Measurements from ENCODE around the gene ZNF581.
A peak's percentile ranks its signal among the peaks of the same experiment; 100 is the strongest.

The ZNF581 gene

GRCh38 chr19:55626350-55626749 is 17.1 kb upstream of the ZNF581 start:
- DNase-seq, result peak in 3 of 5 experiments; percentile 59 to 94 (median 83)

- DNase-seq, result peak in 4 of 5 experiments; percentile 78 to 91 (median 78)
Measured at GRCh38 chr19:55632463-55632834, 11.0 kb upstream of the ZNF581 start.

GRCh38 chr19:55633861-55634260 is 9.6 kb upstream of the ZNF581 start:
- no peak for DNase-seq

- no peak for DNase-seq
Measured at GRCh38 chr19:55635334-55635717, 8.1 kb upstream of the ZNF581 start.

GRCh38 chr19:55635856-55636440 is 7.5 kb upstream of the ZNF581 start:
- DNase-seq, result no peak

GRCh38 chr19:55636723-55637122 is 6.7 kb upstream of the ZNF581 start:
- no peak for DNase-seq

GRCh38 chr19:55637534-55637933 is 5.9 kb upstream of the ZNF581 start:
- DNase-seq, result no peak

GRCh38 chr19:55638864-55639359 is 4.5 kb upstream of the ZNF581 start:
- DNase-seq, result peak in 4 of 5 experiments; percentile 43 to 83 (median 48)

- DNase-seq, result peak; percentile 47 to 91 (median 64)
Measured at GRCh38 chr19:55640043-55640576, 3.3 kb upstream of the ZNF581 start.

GRCh38 chr19:55640577-55641425 is 2.6 kb upstream of the ZNF581 start, which contains the start of gene ZNF580:
Gene ZNF580 (plus strand): TSS chr19:55641002. CDS start chr19:55642509, 1,507 bp downstream.
- DNase-seq, result peak in 4 of 5 experiments; percentile 31 to 78 (median 40)

- peak in 2 of 5 experiments; percentile 39 to 59 for DNase-seq
Measured at GRCh38 chr19:55641426-55642152, 1.9 kb upstream of the ZNF581 start.

- peak in 1 of 5 experiments; percentile 39 for DNase-seq
Measured at GRCh38 chr19:55642153-55643002, 1.1 kb upstream of the ZNF581 start.

GRCh38 chr19:55643887-55644176 is 383 bp downstream of the ZNF581 start:
- no peak for DNase-seq

GRCh38 chr19:55644191-55644833 is 863 bp downstream of the ZNF581 start:
- DNase-seq, result no peak

- no peak for DNase-seq
Measured at GRCh38 chr19:55644842-55645511, 1.5 kb downstream of the ZNF581 start.

GRCh38 chr19:55645512-55645881 is 2.0 kb downstream of the ZNF581 start:
- no peak for DNase-seq

- no peak for DNase-seq
Measured at GRCh38 chr19:55646889-55647731, 3.7 kb downstream of the ZNF581 start.

GRCh38 chr19:55647732-55648584 is 4.5 kb downstream of the ZNF581 start, which contains the start of gene CCDC106:
Gene CCDC106 (plus strand): TSS chr19:55648212. CDS start chr19:55649047, 835 bp downstream.
- DNase-seq, result peak in 1 of 5 experiments; percentile 60

Data from T-helper 2 cell (primary cell).